ENCODE measurements around the gene RNF40.

Gene RNF40

GRCh38 chr16:30746638-30747175 lies 15.4 kb upstream of the RNF40 start:
- DNase-seq (ENCODE audit: low read depth, low spot score): no peak
- Histone ChIP-seq H3K27ac (peak overlapping the region; percentile 74; the same call in 1 of the 2 replicates), H3K4me3 (no peak overlapping the region), H3K9me3 (ENCODE audit: low read depth, low read length) (no peaks in the 10 kb centered on the region), H3K9ac (ENCODE audit: insufficient read length) (no peak overlapping the region), H3K36me3 (ENCODE audit: insufficient read depth, low read length) (peaks cover 12% of the 10 kb centered on the region; the same call in 1 of the 2 replicates)
- no peak for TF ChIP-seq FOXP2 (optimal IDR thresholded peaks at IDR 0.05; ENCODE audit: control extremely low read depth, extremely low read length, insufficient read depth)
- TF ChIP-seq EZH2 (IDR thresholded peaks at IDR 0.05): no peak
- TF ChIP-seq POLR2AphosphoS5 (IDR thresholded peaks at IDR 0.05; ENCODE audit: borderline replicate concordance, low read depth, low read length): no peak

- H3K36me3 ChIP-seq (ENCODE audit: insufficient read depth, low read length): peaks cover 12% of the 10 kb centered on the region; the same call in 1 of the 2 replicates
- no peak for DNase-seq (ENCODE audit: low read depth, low spot score)
Measured at GRCh38 chr16:30747331-30747730, 14.8 kb upstream of the RNF40 start.

GRCh38 chr16:30747799-30748633 lies 14.1 kb upstream of the RNF40 start, which contains the start of gene PHKG2:
Gene PHKG2, plus strand, starts transcription at chr16:30748425. Its CDS starts 396 bp downstream, at chr16:30748821.
- peak within 1 kb of the TSS; percentile 77 for H3K9ac ChIP-seq (ENCODE audit: insufficient read length)
- peak within 1 kb of the TSS; percentile 86 for H3K4me3 ChIP-seq
- no peaks in the 10 kb centered on the region for H3K9me3 ChIP-seq (ENCODE audit: low read depth, low read length)
- peak within 1 kb of the TSS; percentile 74 for H3K27ac ChIP-seq
- TF ChIP-seq POLR2AphosphoS5 (IDR thresholded peaks at IDR 0.05; ENCODE audit: borderline replicate concordance, low read depth, low read length) (peak; percentile 85), FOXP2 (optimal IDR thresholded peaks at IDR 0.05; ENCODE audit: control extremely low read depth, extremely low read length, insufficient read depth) (no peak)
- DNase-seq (ENCODE audit: low read depth, low spot score): peak; percentile 88
- peaks cover 15% of the 10 kb centered on the region; the same call in 1 of the 2 replicates for H3K36me3 ChIP-seq (ENCODE audit: insufficient read depth, low read length)

More at GRCh38 chr16:30747331-30747730, 14.8 kb upstream of the RNF40 start:
- Histone ChIP-seq H3K9me3 (ENCODE audit: low read depth, low read length) (no peaks in the 10 kb centered on the region), H3K9ac (ENCODE audit: insufficient read length) (no peak overlapping the region), H3K27ac (peak overlapping the region; percentile 74), H3K4me3 (no peak overlapping the region)
- no peak for TF ChIP-seq FOXP2 (optimal IDR thresholded peaks at IDR 0.05; ENCODE audit: control extremely low read depth, extremely low read length, insufficient read depth)
- TF ChIP-seq EZH2 (IDR thresholded peaks at IDR 0.05): no peak
- no peak for TF ChIP-seq POLR2AphosphoS5 (IDR thresholded peaks at IDR 0.05; ENCODE audit: borderline replicate concordance, low read depth, low read length)

DNA sequence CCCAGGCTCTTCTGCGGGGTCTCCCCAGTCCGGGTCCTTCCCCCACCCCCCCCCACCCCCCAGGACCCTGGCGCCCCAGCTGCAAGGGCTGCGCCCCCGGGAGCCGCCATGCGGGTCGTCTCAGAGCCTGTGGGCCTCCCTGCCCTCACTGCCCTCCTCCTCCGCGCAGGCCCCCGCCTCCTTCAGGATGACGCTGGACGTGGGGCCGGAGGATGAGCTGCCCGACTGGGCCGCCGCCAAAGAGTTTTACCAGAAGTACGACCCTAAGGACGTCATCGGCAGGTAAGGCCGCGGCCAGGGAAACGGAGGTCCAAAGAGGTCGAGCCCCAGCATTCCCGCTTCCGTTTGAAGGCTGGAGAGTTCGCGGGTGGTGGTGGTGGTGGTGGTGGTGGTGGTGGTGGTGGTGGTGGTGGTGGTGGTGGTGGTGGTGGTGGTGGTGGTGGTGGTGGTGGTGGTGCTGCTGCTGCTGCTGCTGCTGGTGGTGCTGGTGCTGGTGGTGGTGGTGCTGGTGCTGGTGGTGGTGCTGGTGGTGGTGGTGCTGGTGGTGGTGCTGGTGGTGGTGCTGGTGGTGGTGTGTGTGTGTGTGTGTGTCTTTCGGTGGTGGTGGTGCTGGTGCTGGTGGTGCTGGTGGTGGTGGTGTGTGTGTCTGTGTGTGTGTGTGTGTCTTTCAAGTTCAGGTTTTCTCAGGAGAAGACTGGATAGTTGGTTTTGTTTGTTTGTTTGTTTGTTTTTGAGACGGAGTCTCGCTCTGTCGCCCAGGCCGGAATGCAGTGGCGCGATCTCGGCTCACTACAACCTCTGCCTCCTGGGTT lies 13.3 kb upstream of the RNF40 start:
- Histone ChIP-seq H3K9me3 (ENCODE audit: low read depth, low read length) (no peaks in the 10 kb centered on the region), H3K27ac (no peak overlapping the region), H3K4me3 (peak overlapping the region; percentile 86), H3K36me3 (ENCODE audit: insufficient read depth, low read length) (peaks cover 18% of the 10 kb centered on the region; the same call in 1 of the 2 replicates), H3K9ac (ENCODE audit: insufficient read length) (peak overlapping the region; percentile 77)
- TF ChIP-seq EZH2 (IDR thresholded peaks at IDR 0.05) (no peak), FOXP2 (optimal IDR thresholded peaks at IDR 0.05; ENCODE audit: control extremely low read depth, extremely low read length, insufficient read depth) (no peak), POLR2AphosphoS5 (IDR thresholded peaks at IDR 0.05; ENCODE audit: borderline replicate concordance, low read depth, low read length) (no peak)
- DNase-seq (ENCODE audit: low read depth, low spot score): no peak

DNA sequence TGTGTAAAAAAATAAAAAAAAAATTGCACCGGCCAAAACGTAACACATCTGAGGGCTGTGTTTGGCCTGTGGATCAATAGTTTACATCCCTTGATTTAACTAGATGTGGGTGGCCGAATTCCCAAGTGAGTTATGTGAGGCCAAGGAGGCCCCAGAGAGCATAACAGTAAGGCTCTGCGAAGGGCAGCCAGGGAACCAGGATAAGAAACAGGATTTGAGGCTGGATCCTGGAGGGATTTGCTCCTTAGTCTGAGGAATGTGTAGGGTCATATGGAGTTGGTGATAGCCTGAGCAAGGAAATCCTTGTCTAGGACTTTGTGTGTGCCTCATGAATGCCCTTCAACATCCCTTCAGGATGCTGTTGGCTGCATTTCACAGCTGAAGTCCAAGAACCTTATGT lies 11.9 kb upstream of the RNF40 start:
- H3K27ac ChIP-seq: no peak overlapping the region
- H3K36me3 ChIP-seq (ENCODE audit: insufficient read depth, low read length): peaks cover 19% of the 10 kb centered on the region; the same call in 1 of the 2 replicates
- H3K9me3 ChIP-seq (ENCODE audit: low read depth, low read length): no peaks in the 10 kb centered on the region
- no peak for DNase-seq (ENCODE audit: low read depth, low spot score)
- no peak overlapping the region for H3K4me3 ChIP-seq
- TF ChIP-seq FOXP2 (optimal IDR thresholded peaks at IDR 0.05; ENCODE audit: control extremely low read depth, extremely low read length, insufficient read depth): no peak
- TF ChIP-seq EZH2 (IDR thresholded peaks at IDR 0.05): no peak
- TF ChIP-seq POLR2AphosphoS5 (IDR thresholded peaks at IDR 0.05; ENCODE audit: borderline replicate concordance, low read depth, low read length): no peak
- no peak overlapping the region for H3K9ac ChIP-seq (ENCODE audit: insufficient read length)

DNA sequence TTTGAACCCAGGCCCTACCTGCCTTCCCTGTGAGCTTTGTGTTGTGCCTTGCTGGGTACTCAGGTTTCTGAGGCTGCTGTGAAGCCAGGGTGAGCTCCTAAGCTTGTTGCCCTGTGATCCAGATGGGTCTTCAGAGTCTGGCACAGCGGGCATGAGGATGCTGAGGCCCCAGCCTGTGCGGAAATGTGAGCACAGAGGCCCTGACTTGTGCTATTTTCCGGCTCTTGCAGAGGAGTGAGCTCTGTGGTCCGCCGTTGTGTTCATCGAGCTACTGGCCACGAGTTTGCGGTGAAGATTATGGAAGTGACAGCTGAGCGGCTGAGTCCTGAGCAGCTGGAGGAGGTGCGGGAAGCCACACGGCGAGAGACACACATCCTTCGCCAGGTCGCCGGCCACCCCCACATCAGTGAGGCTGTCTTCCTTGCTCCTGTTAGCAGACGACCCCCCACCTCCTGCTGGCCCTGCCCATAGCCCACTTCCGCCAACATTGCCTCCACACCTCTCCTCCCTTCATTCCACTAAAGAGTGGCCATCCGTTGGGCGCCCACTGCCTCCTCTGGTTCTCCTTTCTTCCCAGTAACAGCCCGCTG lies 11.2 kb upstream of the RNF40 start:
- Histone ChIP-seq H3K9ac (ENCODE audit: insufficient read length) (no peak overlapping the region), H3K4me3 (no peak overlapping the region), H3K27ac (no peak overlapping the region), H3K9me3 (ENCODE audit: low read depth, low read length) (no peaks in the 10 kb centered on the region), H3K36me3 (ENCODE audit: insufficient read depth, low read length) (peaks cover 19% of the 10 kb centered on the region; the same call in 1 of the 2 replicates)
- DNase-seq (ENCODE audit: low read depth, low spot score): no peak
- TF ChIP-seq POLR2AphosphoS5 (IDR thresholded peaks at IDR 0.05; ENCODE audit: borderline replicate concordance, low read depth, low read length) (no peak), EZH2 (IDR thresholded peaks at IDR 0.05) (no peak), FOXP2 (optimal IDR thresholded peaks at IDR 0.05; ENCODE audit: control extremely low read depth, extremely low read length, insufficient read depth) (no peak)

- Histone ChIP-seq H3K4me3 (no peak overlapping the region), H3K9ac (ENCODE audit: insufficient read length) (no peak overlapping the region), H3K27ac (no peak overlapping the region), H3K9me3 (ENCODE audit: low read depth, low read length) (no peaks in the 10 kb centered on the region), H3K36me3 (ENCODE audit: insufficient read depth, low read length) (peaks cover 19% of the 10 kb centered on the region; the same call in 1 of the 2 replicates)
- TF ChIP-seq FOXP2 (optimal IDR thresholded peaks at IDR 0.05; ENCODE audit: control extremely low read depth, extremely low read length, insufficient read depth) (no peak), EZH2 (IDR thresholded peaks at IDR 0.05) (no peak), POLR2AphosphoS5 (IDR thresholded peaks at IDR 0.05; ENCODE audit: borderline replicate concordance, low read depth, low read length) (no peak)
- DNase-seq (ENCODE audit: low read depth, low spot score): no peak
Measured at GRCh38 chr16:30753596-30753995, 8.5 kb upstream of the RNF40 start.

Measured in SK-N-MC (cell line).